Fibroblast of lung (primary cell): ENCODE measurements around the gene TAAR8. TPM values are rescaled to one million over a fixed set of nuclear protein-coding genes. Genes with fewer than 3 reads are reported as not detected.

ENCODE experiments used
- DNase-seq, 2 donors: peaks; one replicate each; pipeline versions ENCODE4 v3.0.0 to v3.0.0-alpha.2; 2010; ENCODE audit warnings: low read depth in 2 of 2
- H2AFZ ChIP-seq: 2 replicates; pipeline ENCODE4 v1.5.1; 2012; ENCODE audit warnings: low read length, control low read depth, inconsistent platforms
- H3K27ac ChIP-seq: 2 replicates; pipeline ENCODE4 v1.5.1; 2011; ENCODE audit warnings: low read length, control low read depth; ENCODE audit not compliant: insufficient read depth
- H3K27me3 ChIP-seq: 2 replicates; pipeline ENCODE4 v1.5.1; 2011; ENCODE audit warnings: mild to moderate bottlenecking, low read length; ENCODE audit not compliant: control insufficient read depth, insufficient read depth
- H3K36me3 ChIP-seq: 2 replicates; pipeline ENCODE4 v1.5.1; 2011; ENCODE audit warnings: low read length; ENCODE audit not compliant: control insufficient read depth, insufficient read depth
- H3K4me1 ChIP-seq: 2 replicates; pipeline ENCODE4 v1.5.1; 2011; ENCODE audit warnings: low read length; ENCODE audit not compliant: control insufficient read depth, insufficient read depth; ENCODE audit errors: extremely low read depth
- H3K4me2 ChIP-seq: 2 replicates; pipeline ENCODE4 v1.5.1; 2011; ENCODE audit warnings: low read length, control low read depth; ENCODE audit not compliant: insufficient read depth; ENCODE audit errors: extremely low read depth
- H3K4me3 ChIP-seq, 4 experiments: fragments of 200-600 bp in 1 of 4; sonication (generic) in 1 of 4; replicated peaks in 1 of 4; 2 replicates each; pipeline ENCODE4 v1.5.1; 2011 to 2016; ENCODE audit warnings: low read length in 4 of 4, low read depth in 3 of 4, mild to moderate bottlenecking in 3 of 4, control low read depth in 2 of 4, inconsistent platforms in 1 of 4, mixed read lengths in 1 of 4; ENCODE audit not compliant: insufficient read depth in 1 of 4; ENCODE audit errors: control extremely low read depth in 1 of 4
- H3K79me2 ChIP-seq: 2 replicates; pipeline ENCODE4 v1.5.1; 2012; ENCODE audit warnings: mild to moderate bottlenecking, low read length, inconsistent platforms; ENCODE audit not compliant: control insufficient read depth, insufficient read depth
- H3K9ac ChIP-seq: 2 replicates; pipeline ENCODE4 v1.5.1; 2011; ENCODE audit warnings: mild to moderate bottlenecking, low read length, control low read depth; ENCODE audit not compliant: insufficient read depth
- H3K9me3 ChIP-seq: 2 replicates; pipeline ENCODE4 v1.5.1; 2012; ENCODE audit warnings: low read depth, low read length; ENCODE audit not compliant: control insufficient read depth, insufficient read depth
- H4K20me1 ChIP-seq: 2 replicates; pipeline ENCODE4 v1.5.1; 2011; ENCODE audit warnings: low read length; ENCODE audit not compliant: control insufficient read depth, insufficient read depth; ENCODE audit errors: extremely low read depth
- EZH2 ChIP-seq: IDR thresholded peaks from 2 replicates; pipeline ENCODE4 v1.5.1; 2012; ENCODE audit warnings: low read length, control low read depth, mild to moderate bottlenecking; ENCODE audit errors: missing control alignments
- polyA plus RNA-seq, 2 donors: library from polyadenylated mRNA; depleted of rRNA in 1 of 2; stranded (reverse) in 1 of 2; unstranded in 1 of 2; fragments of >200 nt; gene quantifications; 2 replicates each; pipeline ENCODE4 v1.2.1, GENCODE V29; 2011 to 2012; ENCODE audit warnings: missing spikeins in 1 of 2
- total RNA-seq: library from RNA; depleted of rRNA; stranded (reverse); fragments of >200 nt; gene quantifications from 2 replicates; pipeline ENCODE4 v1.2.1, GENCODE V29; 2014
- TF ChIP-seq, protein P1 (sequence below), 2 donors: IDR thresholded peaks in 1 of 2; conservative IDR thresholded peaks in 1 of 2; 1 replicate in 1 of 2; 2 replicates in 1 of 2; pipeline ENCODE4 v1.5.1; 2011 to 2012; ENCODE audit warnings: low read length in 2 of 2, control low read depth in 1 of 2, inconsistent platforms in 1 of 2, low read depth in 1 of 2, mild to moderate bottlenecking in 1 of 2

Gene TAAR8
- total and polyA plus RNA-seq, 2 donors (not counting 1 experiment from before 2014, with no cell fraction given): not detected

GRCh38 chr6:132569170-132569569 is 16.7 kb downstream of the TAAR8 start:
- TF ChIP-seq, protein P1, sequence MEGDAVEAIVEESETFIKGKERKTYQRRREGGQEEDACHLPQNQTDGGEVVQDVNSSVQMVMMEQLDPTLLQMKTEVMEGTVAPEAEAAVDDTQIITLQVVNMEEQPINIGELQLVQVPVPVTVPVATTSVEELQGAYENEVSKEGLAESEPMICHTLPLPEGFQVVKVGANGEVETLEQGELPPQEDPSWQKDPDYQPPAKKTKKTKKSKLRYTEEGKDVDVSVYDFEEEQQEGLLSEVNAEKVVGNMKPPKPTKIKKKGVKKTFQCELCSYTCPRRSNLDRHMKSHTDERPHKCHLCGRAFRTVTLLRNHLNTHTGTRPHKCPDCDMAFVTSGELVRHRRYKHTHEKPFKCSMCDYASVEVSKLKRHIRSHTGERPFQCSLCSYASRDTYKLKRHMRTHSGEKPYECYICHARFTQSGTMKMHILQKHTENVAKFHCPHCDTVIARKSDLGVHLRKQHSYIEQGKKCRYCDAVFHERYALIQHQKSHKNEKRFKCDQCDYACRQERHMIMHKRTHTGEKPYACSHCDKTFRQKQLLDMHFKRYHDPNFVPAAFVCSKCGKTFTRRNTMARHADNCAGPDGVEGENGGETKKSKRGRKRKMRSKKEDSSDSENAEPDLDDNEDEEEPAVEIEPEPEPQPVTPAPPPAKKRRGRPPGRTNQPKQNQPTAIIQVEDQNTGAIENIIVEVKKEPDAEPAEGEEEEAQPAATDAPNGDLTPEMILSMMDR (conservative IDR thresholded peaks at IDR 0.05 in 1 of 2, IDR thresholded peaks at IDR 0.05 in 1 of 2; ENCODE audit: low read depth in 1 of 2, low read length in 2 of 2): no peak
- TF ChIP-seq EZH2: no peak
- H3K9ac ChIP-seq: no peak overlapping the region
- no peak overlapping the region for H3K4me3 ChIP-seq
- no peaks in the 10 kb centered on the region for H3K4me1 ChIP-seq
- H3K27ac ChIP-seq: no peak overlapping the region
- H2AFZ ChIP-seq: no peak overlapping the region
- no peaks in the 10 kb centered on the region for H3K9me3 ChIP-seq
- H3K79me2 ChIP-seq: no peaks in the 10 kb centered on the region
- peaks cover 14% of the 10 kb centered on the region for H3K27me3 ChIP-seq
- no peak for DNase-seq
- H3K36me3 ChIP-seq: no peaks in the 10 kb centered on the region
- H4K20me1 ChIP-seq: no peaks in the 10 kb centered on the region
- H3K4me2 ChIP-seq: no peak overlapping the region

DNA sequence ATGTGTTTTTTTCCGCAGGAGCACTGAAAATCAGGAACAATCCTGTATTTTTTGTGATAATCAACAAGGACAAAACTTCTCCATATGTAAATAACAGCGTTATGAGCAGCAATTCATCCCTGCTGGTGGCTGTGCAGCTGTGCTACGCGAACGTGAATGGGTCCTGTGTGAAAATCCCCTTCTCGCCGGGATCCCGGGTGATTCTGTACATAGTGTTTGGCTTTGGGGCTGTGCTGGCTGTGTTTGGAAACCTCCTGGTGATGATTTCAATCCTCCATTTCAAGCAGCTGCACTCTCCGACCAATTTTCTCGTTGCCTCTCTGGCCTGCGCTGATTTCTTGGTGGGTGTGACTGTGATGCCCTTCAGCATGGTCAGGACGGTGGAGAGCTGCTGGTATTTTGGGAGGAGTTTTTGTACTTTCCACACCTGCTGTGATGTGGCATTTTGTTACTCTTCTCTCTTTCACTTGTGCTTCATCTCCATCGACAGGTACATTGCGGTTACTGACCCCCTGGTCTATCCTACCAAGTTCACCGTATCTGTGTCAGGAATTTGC is 17.8 kb downstream of the TAAR8 start, which contains the start of gene TAAR6:
Gene TAAR6 (plus strand): TSS at position 102 of the 557 bp plus-strand sequence. CDS start 0 bp downstream, at position 102.
- H3K4me2 ChIP-seq: no peak within 1 kb of the TSS
- no peaks in the 10 kb centered on the region for H4K20me1 ChIP-seq
- H3K79me2 ChIP-seq: no peaks in the 10 kb centered on the region
- no peak within 1 kb of the TSS for H3K4me3 ChIP-seq
- H3K9me3 ChIP-seq: no peaks in the 10 kb centered on the region
- no peak for DNase-seq
- no peak within 1 kb of the TSS for H2AFZ ChIP-seq
- no peaks in the 10 kb centered on the region for H3K36me3 ChIP-seq
- no peak within 1 kb of the TSS for H3K27ac ChIP-seq
- TF ChIP-seq EZH2: no peak
- TF ChIP-seq, protein P1 (conservative IDR thresholded peaks at IDR 0.05 in 1 of 2, IDR thresholded peaks at IDR 0.05 in 1 of 2; ENCODE audit: low read depth in 1 of 2, low read length in 2 of 2): no peak
- H3K4me1 ChIP-seq: no peaks in the 10 kb centered on the region
- H3K9ac ChIP-seq: no peak within 1 kb of the TSS
- H3K27me3 ChIP-seq: peaks cover 15% of the 10 kb centered on the region

DNA sequence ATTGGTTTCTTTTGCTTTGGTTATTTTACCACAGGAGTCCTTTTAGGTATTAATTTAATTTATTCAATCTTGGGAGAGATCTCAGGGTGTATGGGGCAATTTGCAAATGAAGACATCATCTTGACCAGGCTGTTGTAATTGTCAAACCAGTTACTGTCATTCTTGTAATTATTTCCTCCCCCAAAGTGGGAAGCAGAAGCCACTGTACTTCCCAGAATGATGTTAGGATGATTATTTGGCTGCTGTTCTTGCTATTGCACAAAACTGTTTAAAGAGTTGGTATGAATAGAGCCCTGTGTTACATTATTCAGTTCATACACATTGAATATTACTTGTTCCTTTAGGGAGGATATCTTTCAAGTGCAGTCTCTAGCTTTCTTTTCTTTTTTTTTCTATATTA is 19.3 kb downstream of the TAAR8 start:
- Histone ChIP-seq H3K9ac (no peak overlapping the region), H3K4me2 (no peak overlapping the region), H3K36me3 (no peaks in the 10 kb centered on the region), H3K79me2 (no peaks in the 10 kb centered on the region), H3K4me3 (no peak overlapping the region), H4K20me1 (no peaks in the 10 kb centered on the region), H3K27me3 (peaks cover 23% of the 10 kb centered on the region), H3K9me3 (no peaks in the 10 kb centered on the region), H3K27ac (no peak overlapping the region), H2AFZ (no peak overlapping the region), H3K4me1 (no peaks in the 10 kb centered on the region)
- TF ChIP-seq, protein P1 (conservative IDR thresholded peaks at IDR 0.05 in 1 of 2, IDR thresholded peaks at IDR 0.05 in 1 of 2; ENCODE audit: low read depth in 1 of 2, low read length in 2 of 2): no peak
- no peak for TF ChIP-seq EZH2
- no peak for DNase-seq
